Stimulated activated CD4-positive, alpha-beta T cell treated with anti-CD3 and anti-CD28 coated beads, Interleukin-1b, Interleukin-23, amount 100 ng/mL, for 4 hours (primary cell): ENCODE data around the gene PPDPF.
A peak's percentile ranks its signal among the peaks of the same experiment; 100 is the strongest.
"Not testable (repeated sequence)": the region's sequence is repeated elsewhere in the genome, so short reads cannot be mapped to it uniquely, and the experiment has no call there.

Experiments used
- DNase-seq, 2 donors: peaks; one replicate each; pipeline ENCODE4 v3.0.0-alpha.2; 2020; ENCODE audit warnings: low read depth in 2 of 2

PPDPF gene

DNA sequence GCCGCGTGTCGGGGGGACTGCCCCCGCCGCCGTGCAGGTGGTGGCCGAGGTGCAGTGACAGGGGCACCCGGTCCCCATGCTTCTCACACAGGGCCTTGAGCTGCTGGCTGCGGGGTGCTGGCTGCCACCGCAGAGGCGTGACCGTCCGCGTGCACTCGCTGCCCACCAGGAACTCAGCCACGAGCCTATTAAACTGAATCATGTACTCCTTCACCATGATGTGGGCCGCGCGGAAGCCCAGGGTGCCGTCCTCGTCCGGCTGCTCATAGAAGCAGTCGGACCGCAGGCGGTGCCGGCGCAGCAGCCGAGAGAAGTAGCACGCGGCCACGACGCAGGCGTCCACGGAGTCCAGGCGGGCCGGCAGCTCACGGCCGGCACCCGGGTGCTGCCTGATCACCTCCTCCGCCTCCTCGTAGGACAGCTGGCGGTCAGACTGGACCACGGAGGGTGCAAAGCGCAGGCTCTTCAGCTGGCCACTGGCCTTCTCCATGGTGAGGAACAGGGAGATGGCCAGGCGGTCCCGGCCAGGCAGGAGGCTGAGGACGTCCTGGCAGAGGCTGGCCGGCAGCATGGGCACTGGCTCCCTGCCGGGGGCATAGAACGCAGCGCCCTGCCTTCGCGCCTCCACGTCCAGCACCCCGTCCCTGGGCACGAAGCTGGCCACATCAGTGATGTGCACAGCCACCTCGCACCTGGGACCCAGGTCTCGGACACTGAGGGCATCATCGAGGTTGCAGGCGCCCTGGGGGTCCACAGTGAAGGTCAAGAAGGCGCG is 43.7 kb downstream of the PPDPF start:
- no peak for DNase-seq

- no peak for DNase-seq
Measured at GRCh38 chr20:63565021-63565698, 44.6 kb downstream of the PPDPF start.

GRCh38 chr20:63565699-63566335 is 45.3 kb downstream of the PPDPF start:
- no peak for DNase-seq

GRCh38 chr20:63566395-63567135 is 46.0 kb downstream of the PPDPF start:
- no peak for DNase-seq

DNA sequence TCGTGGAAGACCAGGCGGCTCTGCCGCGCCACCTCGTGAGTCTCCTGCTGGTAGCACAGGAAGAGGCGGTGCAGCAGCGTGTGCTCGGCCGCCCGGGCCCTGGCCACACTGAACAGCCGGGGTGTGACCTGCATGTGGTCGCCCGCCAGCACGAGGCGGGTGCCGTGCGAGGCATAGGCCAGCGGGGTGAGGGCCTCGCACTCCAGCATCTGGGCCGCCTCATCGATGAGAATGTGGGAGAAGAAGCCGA is 46.5 kb downstream of the PPDPF start:
- no peak for DNase-seq

GRCh38 chr20:63567386-63568169 is 47.0 kb downstream of the PPDPF start:
- peak in 1 of 2 donors; percentile 18 for DNase-seq

- DNase-seq: no peak
Measured at GRCh38 chr20:63568170-63568981, 47.8 kb downstream of the PPDPF start.

DNA sequence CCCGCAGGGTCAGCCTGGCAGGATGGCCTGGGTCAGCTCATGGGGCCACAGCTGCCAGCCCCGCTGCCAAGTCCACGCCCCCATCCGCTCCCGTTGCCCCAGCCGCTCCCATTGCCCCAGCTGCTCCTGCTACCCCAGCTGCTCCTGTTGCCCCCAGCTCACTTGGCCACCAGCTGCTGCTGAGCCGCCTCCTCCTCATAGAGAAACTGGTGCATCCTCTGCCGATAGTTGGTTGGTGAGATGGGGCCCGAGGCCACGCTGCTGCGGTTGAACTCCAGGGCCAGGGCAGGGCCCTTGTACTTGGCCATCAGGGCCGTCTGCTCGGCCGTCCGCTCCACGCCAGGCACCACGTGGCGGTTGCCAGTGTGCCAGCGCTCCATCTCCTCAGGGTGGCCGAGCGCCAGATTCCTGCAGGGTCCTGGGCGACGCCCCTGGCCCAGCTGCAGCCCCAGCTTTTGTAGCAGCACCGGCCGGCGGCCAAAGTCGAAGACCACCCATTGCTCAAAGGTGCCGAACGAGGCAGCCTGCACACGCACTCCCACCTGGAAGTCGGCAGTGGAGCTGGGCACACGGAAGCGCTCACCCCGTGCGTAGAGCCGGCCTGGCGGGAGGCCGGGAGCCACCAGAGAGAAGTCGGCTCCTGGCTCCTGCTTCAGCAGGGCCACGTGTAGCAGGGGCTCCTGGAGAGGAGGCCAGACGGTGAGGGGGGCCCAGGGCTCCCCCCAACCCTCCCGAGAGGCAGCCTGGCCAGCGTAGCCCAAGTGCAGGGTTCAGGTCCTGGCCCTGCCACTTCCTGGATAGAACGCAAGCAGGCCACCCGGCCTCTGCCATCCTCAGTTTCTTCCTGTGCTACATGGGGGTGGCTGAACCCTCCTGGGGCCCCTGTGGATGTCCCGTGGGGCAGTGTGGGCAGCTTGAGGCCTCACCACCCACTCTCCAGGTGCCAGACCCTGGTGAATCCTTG is 48.7 kb downstream of the PPDPF start:
- DNase-seq: no peak

- no peak for DNase-seq
Measured at GRCh38 chr20:63570281-63571086, 49.9 kb downstream of the PPDPF start.

GRCh38 chr20:63571087-63571478 is 50.5 kb downstream of the PPDPF start:
- DNase-seq: not testable (repeated sequence)
